ENCODE results near the gene PTF1A.
"Not testable (repeated sequence)": the region's sequence is repeated elsewhere in the genome, so short reads cannot be mapped to it uniquely, and the experiment has no call there.

Gene PTF1A

GRCh38 chr10:23205972-23206642 lies 14.0 kb downstream of the PTF1A start:
- DNase-seq = no peak

- DNase-seq = no peak
These were observed 25.4 kb downstream of the PTF1A start for GRCh38 chr10:23217471-23217870.

- no peak for DNase-seq
These were observed 38.5 kb downstream of the PTF1A start for GRCh38 chr10:23230582-23230981.

- no peak for DNase-seq
These were observed 45.9 kb downstream of the PTF1A start for GRCh38 chr10:23238015-23238414.

GRCh38 chr10:23241779-23242178 lies 49.7 kb downstream of the PTF1A start:
- DNase-seq = not testable (repeated sequence)
